Measurements from ENCODE around the gene PBOV1.
A peak's percentile ranks its signal among the peaks of the same experiment; 100 is the strongest.

Gene PBOV1

GRCh38 chr6:138211048-138211581 is 7.2 kb downstream of the PBOV1 start:
- H3K4me1 Mint-ChIP-seq (ENCODE audit: low read depth in 2 of 2) = no peaks in the 10 kb centered on the region
- H3K27ac Mint-ChIP-seq = no peak overlapping the region
- H3K9me3 Mint-ChIP-seq = no peaks in the 10 kb centered on the region
- no peak overlapping the region for H3K4me3 Mint-ChIP-seq
- no peak for DNase-seq
- ATAC-seq (replicated peaks) = no peak
- H3K36me3 Mint-ChIP-seq (ENCODE audit: insufficient read depth) = no peaks in the 10 kb centered on the region
- peaks cover 35 to 45% of the 10 kb centered on the region in 2 donors for H3K27me3 Mint-ChIP-seq

GRCh38 chr6:138206862-138207261 is 11.4 kb downstream of the PBOV1 start:
- DNase-seq = no peak
- peaks cover 3% of the 10 kb centered on the region for H3K36me3 Mint-ChIP-seq (ENCODE audit: insufficient read depth)
- no peak overlapping the region for H3K4me3 Mint-ChIP-seq
- H3K27me3 Mint-ChIP-seq = peaks cover 37 to 47% of the 10 kb centered on the region in 2 donors
- H3K4me1 Mint-ChIP-seq (ENCODE audit: low read depth in 2 of 2) = no peaks in the 10 kb centered on the region
- H3K9me3 Mint-ChIP-seq = no peaks in the 10 kb centered on the region
- H3K27ac Mint-ChIP-seq = no peak overlapping the region
- ATAC-seq (replicated peaks) = no peak

GRCh38 chr6:138205437-138206094 is 12.7 kb downstream of the PBOV1 start:
- Mint-ChIP-seq H3K27me3 (peaks cover 45 to 56% of the 10 kb centered on the region in 2 donors), H3K4me3 (no peak overlapping the region), H3K9me3 (no peaks in the 10 kb centered on the region), H3K27ac (no peak overlapping the region), H3K4me1 (ENCODE audit: low read depth in 2 of 2) (no peaks in the 10 kb centered on the region), H3K36me3 (ENCODE audit: insufficient read depth) (peaks cover 3% of the 10 kb centered on the region)
- ATAC-seq (replicated peaks) (no peak), DNase-seq (no peak)

GRCh38 chr6:138204792-138205384 is 13.4 kb downstream of the PBOV1 start:
- H3K4me3 Mint-ChIP-seq = no peak overlapping the region
- no peak overlapping the region for H3K27ac Mint-ChIP-seq
- H3K9me3 Mint-ChIP-seq = no peaks in the 10 kb centered on the region
- H3K36me3 Mint-ChIP-seq (ENCODE audit: insufficient read depth) = peaks cover 3% of the 10 kb centered on the region
- no peaks in the 10 kb centered on the region for H3K4me1 Mint-ChIP-seq (ENCODE audit: low read depth in 2 of 2)
- no peak for DNase-seq
- H3K27me3 Mint-ChIP-seq = peaks cover 45 to 56% of the 10 kb centered on the region in 2 donors
- ATAC-seq (replicated peaks) = no peak

GRCh38 chr6:138204303-138204702 is 14.0 kb downstream of the PBOV1 start:
- peaks cover 46 to 53% of the 10 kb centered on the region in 2 donors for H3K27me3 Mint-ChIP-seq

GRCh38 chr6:138203315-138203714 is 15.0 kb downstream of the PBOV1 start:
- ATAC-seq (replicated peaks) = no peak
- Mint-ChIP-seq H3K27ac (no peak overlapping the region), H3K9me3 (no peaks in the 10 kb centered on the region), H3K27me3 (peaks cover 53 to 54% of the 10 kb centered on the region in 2 donors), H3K4me1 (ENCODE audit: low read depth in 2 of 2) (no peaks in the 10 kb centered on the region), H3K4me3 (no peak overlapping the region), H3K36me3 (ENCODE audit: insufficient read depth) (peaks cover 3% of the 10 kb centered on the region)
- no peak for DNase-seq

More at GRCh38 chr6:138204303-138204702, 14.0 kb downstream of the PBOV1 start:
- Mint-ChIP-seq H3K36me3 (ENCODE audit: insufficient read depth) (peaks cover 3% of the 10 kb centered on the region), H3K9me3 (no peaks in the 10 kb centered on the region), H3K4me3 (no peak overlapping the region), H3K27ac (no peak overlapping the region), H3K4me1 (ENCODE audit: low read depth in 2 of 2) (no peaks in the 10 kb centered on the region)
- DNase-seq (no peak), ATAC-seq (replicated peaks) (no peak)

GRCh38 chr6:138201836-138202235 is 16.5 kb downstream of the PBOV1 start:
- peaks cover 45 to 50% of the 10 kb centered on the region in 2 donors for H3K27me3 Mint-ChIP-seq
- peaks cover 6% of the 10 kb centered on the region for H3K36me3 Mint-ChIP-seq (ENCODE audit: insufficient read depth)
- no peaks in the 10 kb centered on the region for H3K4me1 Mint-ChIP-seq (ENCODE audit: low read depth in 2 of 2)
- no peaks in the 10 kb centered on the region for H3K9me3 Mint-ChIP-seq
- ATAC-seq (replicated peaks) (no peak), DNase-seq (no peak)
- H3K4me3 Mint-ChIP-seq = no peak overlapping the region
- H3K27ac Mint-ChIP-seq = no peak overlapping the region

- ATAC-seq (replicated peaks) (no peak), DNase-seq (no peak)
- peaks cover 53% of the 10 kb centered on the region in 2 donors for H3K27me3 Mint-ChIP-seq
- no peaks in the 10 kb centered on the region for H3K4me1 Mint-ChIP-seq (ENCODE audit: low read depth in 2 of 2)
- peaks cover 6% of the 10 kb centered on the region for H3K36me3 Mint-ChIP-seq (ENCODE audit: insufficient read depth)
- H3K9me3 Mint-ChIP-seq = no peaks in the 10 kb centered on the region
- no peak overlapping the region for H3K4me3 Mint-ChIP-seq
- no peak overlapping the region for H3K27ac Mint-ChIP-seq
These were observed 19.7 kb downstream of the PBOV1 start for GRCh38 chr6:138198430-138199091.

- no peaks in the 10 kb centered on the region for H3K9me3 Mint-ChIP-seq
- H3K4me3 Mint-ChIP-seq = no peak overlapping the region
These were observed 20.7 kb downstream of the PBOV1 start for GRCh38 chr6:138197570-138197969.

GRCh38 chr6:138196122-138196738 is 22.1 kb downstream of the PBOV1 start:
- ATAC-seq (replicated peaks) = no peak
- H3K27ac Mint-ChIP-seq = no peak overlapping the region

More at GRCh38 chr6:138197570-138197969, 20.7 kb downstream of the PBOV1 start:
- Mint-ChIP-seq H3K36me3 (ENCODE audit: insufficient read depth) (peaks cover 2% of the 10 kb centered on the region), H3K27me3 (peaks cover 43 to 44% of the 10 kb centered on the region in 2 donors), H3K4me1 (ENCODE audit: low read depth in 2 of 2) (no peaks in the 10 kb centered on the region), H3K27ac (no peak overlapping the region)
- DNase-seq (no peak), ATAC-seq (replicated peaks) (no peak)

GRCh38 chr6:138194287-138194686 is 24.0 kb downstream of the PBOV1 start:
- no peak for ATAC-seq (replicated peaks)
- no peak for DNase-seq
- Mint-ChIP-seq H3K27ac (no peak overlapping the region), H3K27me3 (peaks cover 36 to 42% of the 10 kb centered on the region in 2 donors), H3K36me3 (ENCODE audit: insufficient read depth) (peaks cover 2% of the 10 kb centered on the region), H3K4me1 (ENCODE audit: low read depth in 2 of 2) (no peaks in the 10 kb centered on the region), H3K4me3 (peak overlapping the region in 1 of 2 donors; percentile 2), H3K9me3 (no peaks in the 10 kb centered on the region)

More at GRCh38 chr6:138196122-138196738, 22.1 kb downstream of the PBOV1 start:
- no peak for DNase-seq
- Mint-ChIP-seq H3K36me3 (ENCODE audit: insufficient read depth) (peaks cover 2% of the 10 kb centered on the region), H3K4me1 (ENCODE audit: low read depth in 2 of 2) (no peaks in the 10 kb centered on the region), H3K4me3 (no peak overlapping the region), H3K9me3 (no peaks in the 10 kb centered on the region), H3K27me3 (peaks cover 34 to 47% of the 10 kb centered on the region in 2 donors)

- H3K4me1 Mint-ChIP-seq (ENCODE audit: low read depth in 2 of 2) = no peaks in the 10 kb centered on the region
- no peak overlapping the region for H3K27ac Mint-ChIP-seq
- H3K36me3 Mint-ChIP-seq (ENCODE audit: insufficient read depth) = no peaks in the 10 kb centered on the region
- no peaks in the 10 kb centered on the region for H3K9me3 Mint-ChIP-seq
- peaks cover 62 to 74% of the 10 kb centered on the region in 2 donors for H3K27me3 Mint-ChIP-seq
- H3K4me3 Mint-ChIP-seq = no peak overlapping the region
- no peak for ATAC-seq (replicated peaks)
- DNase-seq = no peak
These were observed 29.9 kb downstream of the PBOV1 start for GRCh38 chr6:138188278-138188941.

- H3K27ac Mint-ChIP-seq = no peak overlapping the region
- H3K36me3 Mint-ChIP-seq (ENCODE audit: insufficient read depth) = no peaks in the 10 kb centered on the region
- H3K9me3 Mint-ChIP-seq = no peaks in the 10 kb centered on the region
- DNase-seq = no peak
- ATAC-seq (replicated peaks) = no peak
- H3K4me3 Mint-ChIP-seq = no peak overlapping the region
- no peaks in the 10 kb centered on the region for H3K4me1 Mint-ChIP-seq (ENCODE audit: low read depth in 2 of 2)
- H3K27me3 Mint-ChIP-seq = peaks cover 74 to 86% of the 10 kb centered on the region in 2 donors
These were observed 31.1 kb downstream of the PBOV1 start for GRCh38 chr6:138187156-138187555.

Measured in effector memory CD8-positive, alpha-beta T cell (primary cell).